Large intestine (tissue), 12 donors: Measurements from ENCODE around the gene CRYBG1. TPM values are rescaled to one million over a fixed set of nuclear protein-coding genes. Genes with fewer than 3 reads are reported as not detected.

Experiments
- DNase-seq, 2 donors: peaks; one replicate each; pipeline versions ENCODE4 v3.0.0 to v3.0.0-alpha.2; 2013
- H3K27ac ChIP-seq: one replicate; pipeline ENCODE4 v1.5.1; 2013; ENCODE audit warnings: low read length
- H3K27me3 ChIP-seq: 2 replicates; pipeline ENCODE4 v1.6.1; 2013; ENCODE audit warnings: low read length; ENCODE audit not compliant: control insufficient read depth, insufficient read depth
- H3K36me3 ChIP-seq: 2 replicates; pipeline ENCODE4 v1.6.1; 2013; ENCODE audit warnings: low read length; ENCODE audit not compliant: control insufficient read depth, insufficient read depth
- H3K4me1 ChIP-seq: one replicate; pipeline ENCODE4 v1.6.1; 2013; ENCODE audit warnings: low read length; ENCODE audit not compliant: control insufficient read depth, insufficient read depth
- H3K4me3 ChIP-seq: one replicate; pipeline ENCODE4 v1.5.1; 2013; ENCODE audit warnings: low read length
- H3K9me3 ChIP-seq: one replicate; pipeline ENCODE4 v1.6.1; 2013; ENCODE audit warnings: mild to moderate bottlenecking, low read depth, low read length, moderate library complexity; ENCODE audit not compliant: control insufficient read depth
- WGBS: methylation state at CpG from one replicate; pipeline ENCODE4 v1.1.5; 2013; ENCODE audit warnings: low lambda C conversion rate; ENCODE audit not compliant: insufficient coverage; 5-methylcytosine and 5-hydroxymethylcytosine counted together
- long read RNA-seq, 11 donors: transcript quantifications; one replicate each; lab custom pipeline, GENCODE V29; 2026
- polyA plus RNA-seq: library from polyadenylated mRNA; unstranded; fragments of 120-200 nt; gene quantifications from one replicate; pipeline ENCODE4 v1.2.1, GENCODE V29; 2013

Gene CRYBG1, protein sequence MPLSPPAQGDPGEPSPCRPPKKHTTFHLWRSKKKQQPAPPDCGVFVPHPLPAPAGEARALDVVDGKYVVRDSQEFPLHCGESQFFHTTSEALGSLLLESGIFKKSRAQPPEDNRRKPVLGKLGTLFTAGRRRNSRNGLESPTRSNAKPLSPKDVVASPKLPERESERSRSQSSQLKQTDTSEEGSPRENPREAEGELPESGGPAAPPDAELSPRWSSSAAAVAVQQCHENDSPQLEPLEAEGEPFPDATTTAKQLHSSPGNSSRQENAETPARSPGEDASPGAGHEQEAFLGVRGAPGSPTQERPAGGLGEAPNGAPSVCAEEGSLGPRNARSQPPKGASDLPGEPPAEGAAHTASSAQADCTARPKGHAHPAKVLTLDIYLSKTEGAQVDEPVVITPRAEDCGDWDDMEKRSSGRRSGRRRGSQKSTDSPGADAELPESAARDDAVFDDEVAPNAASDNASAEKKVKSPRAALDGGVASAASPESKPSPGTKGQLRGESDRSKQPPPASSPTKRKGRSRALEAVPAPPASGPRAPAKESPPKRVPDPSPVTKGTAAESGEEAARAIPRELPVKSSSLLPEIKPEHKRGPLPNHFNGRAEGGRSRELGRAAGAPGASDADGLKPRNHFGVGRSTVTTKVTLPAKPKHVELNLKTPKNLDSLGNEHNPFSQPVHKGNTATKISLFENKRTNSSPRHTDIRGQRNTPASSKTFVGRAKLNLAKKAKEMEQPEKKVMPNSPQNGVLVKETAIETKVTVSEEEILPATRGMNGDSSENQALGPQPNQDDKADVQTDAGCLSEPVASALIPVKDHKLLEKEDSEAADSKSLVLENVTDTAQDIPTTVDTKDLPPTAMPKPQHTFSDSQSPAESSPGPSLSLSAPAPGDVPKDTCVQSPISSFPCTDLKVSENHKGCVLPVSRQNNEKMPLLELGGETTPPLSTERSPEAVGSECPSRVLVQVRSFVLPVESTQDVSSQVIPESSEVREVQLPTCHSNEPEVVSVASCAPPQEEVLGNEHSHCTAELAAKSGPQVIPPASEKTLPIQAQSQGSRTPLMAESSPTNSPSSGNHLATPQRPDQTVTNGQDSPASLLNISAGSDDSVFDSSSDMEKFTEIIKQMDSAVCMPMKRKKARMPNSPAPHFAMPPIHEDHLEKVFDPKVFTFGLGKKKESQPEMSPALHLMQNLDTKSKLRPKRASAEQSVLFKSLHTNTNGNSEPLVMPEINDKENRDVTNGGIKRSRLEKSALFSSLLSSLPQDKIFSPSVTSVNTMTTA (N-terminal part only)
- 26.5 TPM for polyA plus RNA-seq
- long read RNA-seq, donor 1: 0 reads
- long read RNA-seq, donor 2, partial matches to known transcripts: 13 of 13 reads
- long read RNA-seq, donor 2, other reads (novel, unspliced or antisense): 0 of 13 reads
- long read RNA-seq, donor 3, full-length matches to known transcripts: 1 of 9 reads
- long read RNA-seq, donor 3, partial matches to known transcripts: 8 of 9 reads
- long read RNA-seq, donor 3, other reads (novel, unspliced or antisense): 0 of 9 reads
- long read RNA-seq, donor 4: 0 reads
- long read RNA-seq, donor 5, partial matches to known transcripts: 7 of 7 reads
- long read RNA-seq, donor 5, other reads (novel, unspliced or antisense): 0 of 7 reads
- long read RNA-seq, donor 6, partial matches to known transcripts: 26 of 26 reads
- long read RNA-seq, donor 6, other reads (novel, unspliced or antisense): 0 of 26 reads
- long read RNA-seq, donor 7: 0 reads
- long read RNA-seq, donor 8, partial matches to known transcripts: 43 of 43 reads
- long read RNA-seq, donor 8, other reads (novel, unspliced or antisense): 0 of 43 reads
- long read RNA-seq, donor 9, full-length matches to known transcripts: 1 of 1 reads
- long read RNA-seq, donor 9, partial matches to known transcripts: 0 of 1 reads
- long read RNA-seq, donor 9, other reads (novel, unspliced or antisense): 0 of 1 reads
- long read RNA-seq, donor 10, full-length matches to known transcripts: 2 of 11 reads
- long read RNA-seq, donor 10, partial matches to known transcripts: 0 of 11 reads
- long read RNA-seq, donor 10, other reads (novel, unspliced or antisense): 9 of 11 reads
- long read RNA-seq, donor 11, full-length matches to known transcripts: 1 of 1 reads
- long read RNA-seq, donor 11, partial matches to known transcripts: 0 of 1 reads
- long read RNA-seq, donor 11, other reads (novel, unspliced or antisense): 0 of 1 reads

DNA sequence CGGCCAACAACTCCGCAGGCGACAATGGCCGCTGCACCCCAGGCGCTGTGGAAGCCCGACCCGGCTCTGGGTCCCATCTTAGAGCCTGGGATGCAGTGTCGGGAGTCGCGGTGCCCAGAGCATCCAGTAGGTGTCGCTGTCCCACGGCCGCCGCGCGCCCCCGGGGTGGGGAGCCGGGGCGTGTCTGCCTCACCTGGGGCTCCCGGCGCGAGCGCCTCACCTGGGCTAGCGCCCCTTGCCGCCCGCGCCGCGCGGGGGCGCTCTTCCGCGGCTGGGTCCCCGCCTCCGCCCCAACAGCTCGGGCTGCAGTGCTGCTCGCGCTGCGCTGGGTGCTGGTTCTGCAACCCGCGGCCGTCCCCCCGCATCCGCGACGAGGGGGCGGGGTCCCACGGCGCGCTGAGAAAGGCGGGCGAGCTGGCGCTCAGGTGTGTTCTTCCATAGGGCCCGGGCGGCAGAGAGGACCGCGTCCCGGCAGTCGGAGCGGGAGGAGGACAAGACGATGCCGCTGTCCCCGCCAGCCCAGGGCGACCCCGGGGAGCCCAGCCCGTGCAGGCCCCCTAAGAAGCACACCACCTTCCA, at the start of gene CRYBG1:
Gene CRYBG1, plus strand, starts transcription at position 308 of the 579 bp plus-strand sequence. Its CDS starts 192 bp downstream, at position 500.
- H3K4me3 ChIP-seq: peak within 1 kb of the TSS; percentile 94
- peak; percentile 87 to 91 for DNase-seq
- peaks cover 3% of the 10 kb centered on the region for H3K9me3 ChIP-seq
- peak within 1 kb of the TSS; percentile 79 for H3K27ac ChIP-seq
- no peaks in the 10 kb centered on the region for H3K4me1 ChIP-seq
- WGBS: no CpG with 5 or more reads among the region's 66 CpGs
- H3K27me3 ChIP-seq: peaks cover 5% of the 10 kb centered on the region
- no peaks in the 10 kb centered on the region for H3K36me3 ChIP-seq

DNA sequence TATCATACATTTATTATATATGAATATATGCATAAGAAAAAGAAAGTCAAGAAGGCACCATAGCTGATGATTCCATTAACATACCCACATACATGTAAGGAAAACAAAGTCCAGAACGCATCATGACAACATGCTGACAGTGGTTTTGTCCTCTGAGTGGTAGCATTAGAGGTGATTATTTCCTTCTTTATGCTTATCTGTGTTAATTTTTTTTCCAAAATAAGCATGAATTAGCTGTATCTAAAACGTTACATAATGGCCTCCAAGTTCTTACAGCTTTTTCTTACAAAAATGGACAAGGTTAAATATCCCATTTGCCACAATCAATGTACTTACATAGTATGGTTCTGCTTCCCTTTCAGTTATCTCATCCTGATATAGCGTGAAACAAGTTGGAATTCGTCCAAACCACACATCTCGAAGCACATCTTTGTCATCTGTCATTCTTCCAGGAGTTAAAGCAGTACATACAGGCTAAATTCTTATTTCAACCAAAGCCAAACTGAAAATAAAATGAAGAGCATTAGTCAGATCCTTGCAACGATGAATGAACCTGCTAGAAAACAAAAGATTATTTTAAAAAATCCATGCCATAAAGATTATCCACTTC, 44.6 kb upstream of the CRYBG1 start:
- DNase-seq: no peak
- peaks cover 17% of the 10 kb centered on the region for H3K36me3 ChIP-seq
- no peak overlapping the region for H3K4me3 ChIP-seq
- no peaks in the 10 kb centered on the region for H3K27me3 ChIP-seq
- no peak overlapping the region for H3K27ac ChIP-seq
- no peaks in the 10 kb centered on the region for H3K4me1 ChIP-seq
- no peaks in the 10 kb centered on the region for H3K9me3 ChIP-seq
- 89% methylated on average over 3 of the region's 6 CpGs for WGBS

DNA sequence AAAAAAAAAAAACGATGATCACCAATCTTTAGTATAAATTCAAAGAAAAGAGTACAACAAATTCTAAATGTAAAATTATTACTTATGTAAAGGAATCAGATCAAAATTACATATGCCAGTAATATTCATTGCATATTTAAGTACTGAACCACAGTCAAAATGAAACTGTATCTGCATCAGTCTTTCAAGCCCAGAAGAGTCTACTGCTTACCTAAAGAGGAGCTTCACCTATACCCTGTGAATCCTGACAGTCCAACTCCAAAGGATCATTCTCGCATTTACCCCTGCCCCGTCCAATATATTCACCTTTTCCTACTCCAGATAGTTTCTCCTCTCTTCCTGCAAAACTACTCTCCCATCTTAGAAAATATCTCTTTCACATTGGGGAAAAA, 44.1 kb upstream of the CRYBG1 start:
- H3K9me3 ChIP-seq: no peaks in the 10 kb centered on the region
- 100% methylated on average over 2 of the region's 3 CpGs for WGBS
- H3K4me1 ChIP-seq: no peaks in the 10 kb centered on the region
- H3K36me3 ChIP-seq: peaks cover 14% of the 10 kb centered on the region
- H3K4me3 ChIP-seq: no peak overlapping the region
- H3K27me3 ChIP-seq: no peaks in the 10 kb centered on the region
- no peak overlapping the region for H3K27ac ChIP-seq
- DNase-seq: no peak

DNA sequence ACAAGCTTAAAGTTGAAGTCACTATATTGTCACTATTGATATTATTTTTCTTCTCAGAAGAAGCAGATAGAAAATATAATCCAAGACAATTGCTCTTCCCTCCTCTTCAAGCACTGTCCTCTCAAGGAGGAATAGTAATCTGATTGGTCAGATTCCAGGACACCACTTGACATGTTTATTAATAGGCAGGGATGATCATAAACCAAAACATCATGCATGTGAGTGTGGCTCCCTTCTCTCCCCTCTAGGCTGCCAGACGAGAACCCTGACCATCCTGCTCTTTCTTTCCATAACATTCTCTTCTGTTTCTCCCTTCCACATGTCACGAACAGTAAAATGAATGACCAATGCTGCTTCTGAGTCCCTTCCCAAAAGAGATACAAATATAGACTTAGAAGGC, 42.5 kb upstream of the CRYBG1 start:
- H3K4me1 ChIP-seq: no peaks in the 10 kb centered on the region
- H3K36me3 ChIP-seq: peaks cover 14% of the 10 kb centered on the region
- no peaks in the 10 kb centered on the region for H3K27me3 ChIP-seq
- no peaks in the 10 kb centered on the region for H3K9me3 ChIP-seq
- DNase-seq: no peak
- WGBS: 60% methylated on average over 1 of the region's 2 CpGs
- no peak overlapping the region for H3K4me3 ChIP-seq
- H3K27ac ChIP-seq: no peak overlapping the region

DNA sequence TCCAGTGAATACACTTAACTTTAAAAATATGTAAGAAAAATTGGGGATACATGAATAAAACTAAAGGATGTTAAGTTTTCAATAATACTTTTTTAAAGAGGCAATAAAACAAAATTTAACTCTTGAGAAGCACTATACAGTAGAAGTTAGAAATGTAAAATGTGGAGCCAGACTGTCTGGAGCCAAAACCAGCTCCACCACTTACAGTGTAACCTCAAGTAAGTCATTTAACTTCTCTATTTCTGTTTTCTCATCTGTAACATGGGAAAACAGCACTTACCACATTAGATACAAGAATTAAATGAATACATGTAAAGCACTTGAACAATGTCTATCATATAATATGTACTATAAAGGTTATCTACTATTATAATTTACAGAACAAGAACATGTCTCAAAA, 41.7 kb upstream of the CRYBG1 start:
- Histone ChIP-seq H3K36me3 (peaks cover 11% of the 10 kb centered on the region), H3K4me3 (no peak overlapping the region), H3K27ac (no peak overlapping the region), H3K27me3 (no peaks in the 10 kb centered on the region), H3K9me3 (no peaks in the 10 kb centered on the region), H3K4me1 (peaks cover 6% of the 10 kb centered on the region)
- no peak for DNase-seq

DNA sequence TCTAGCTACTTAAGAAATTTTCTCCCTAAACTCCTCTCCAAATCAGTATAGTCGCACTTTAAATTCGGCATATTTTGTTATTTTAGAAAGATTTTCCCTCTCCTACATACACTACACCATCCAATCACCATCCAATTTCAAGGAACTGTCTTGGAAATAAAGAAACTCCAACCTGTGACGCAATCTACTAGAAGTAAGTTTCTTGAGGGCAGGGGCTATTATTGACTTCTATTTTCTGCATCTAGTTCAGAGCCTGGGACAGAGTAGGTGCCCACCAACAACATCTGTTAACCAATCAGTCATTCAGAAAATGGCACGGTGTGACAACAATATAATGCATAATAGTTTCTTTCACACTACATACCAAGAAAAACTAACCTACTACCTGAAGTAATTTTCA, 38.6 kb upstream of the CRYBG1 start:
- Histone ChIP-seq H3K36me3 (no peaks in the 10 kb centered on the region), H3K9me3 (no peaks in the 10 kb centered on the region), H3K4me1 (peaks cover 14% of the 10 kb centered on the region), H3K27ac (no peak overlapping the region), H3K27me3 (no peaks in the 10 kb centered on the region), H3K4me3 (no peak overlapping the region)
- no peak for DNase-seq
- WGBS: no CpG with 5 or more reads among the region's 4 CpGs

DNA sequence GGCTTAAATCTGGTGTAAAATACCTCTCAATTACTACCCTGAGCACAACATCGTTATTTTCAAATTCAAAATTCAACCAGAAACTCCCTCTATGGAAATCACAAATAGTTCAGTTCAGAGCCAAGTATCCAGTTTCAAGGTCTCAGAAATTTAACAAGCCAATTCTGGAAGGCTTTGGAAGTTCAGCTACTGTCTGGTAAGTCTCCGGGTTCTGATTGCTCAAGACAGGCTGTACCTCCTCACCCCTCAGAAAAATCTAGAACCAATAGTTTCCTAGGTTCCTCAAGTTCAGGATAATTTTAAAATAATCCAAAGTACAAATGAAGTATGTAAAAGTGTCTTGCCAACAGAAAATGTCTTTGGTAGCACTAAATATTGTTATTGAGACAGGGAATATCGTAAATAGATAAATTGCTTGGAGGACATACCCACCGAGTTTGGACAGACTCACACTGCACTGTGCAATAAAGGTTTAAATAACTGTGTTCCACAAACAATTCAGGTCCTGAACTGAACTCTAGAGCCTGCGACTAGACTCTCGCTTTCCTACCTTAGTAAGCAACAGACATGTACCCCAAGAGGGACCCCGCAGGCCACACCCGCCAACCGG, 35.7 kb upstream of the CRYBG1 start:
- Histone ChIP-seq H3K9me3 (no peaks in the 10 kb centered on the region), H3K4me3 (peak overlapping the region; percentile 80), H3K36me3 (no peaks in the 10 kb centered on the region), H3K27ac (peak overlapping the region; percentile 94), H3K27me3 (peaks cover 5% of the 10 kb centered on the region), H3K4me1 (peaks cover 14% of the 10 kb centered on the region)
- WGBS: no CpG with 5 or more reads among the region's 9 CpGs
- no peak for DNase-seq

DNA sequence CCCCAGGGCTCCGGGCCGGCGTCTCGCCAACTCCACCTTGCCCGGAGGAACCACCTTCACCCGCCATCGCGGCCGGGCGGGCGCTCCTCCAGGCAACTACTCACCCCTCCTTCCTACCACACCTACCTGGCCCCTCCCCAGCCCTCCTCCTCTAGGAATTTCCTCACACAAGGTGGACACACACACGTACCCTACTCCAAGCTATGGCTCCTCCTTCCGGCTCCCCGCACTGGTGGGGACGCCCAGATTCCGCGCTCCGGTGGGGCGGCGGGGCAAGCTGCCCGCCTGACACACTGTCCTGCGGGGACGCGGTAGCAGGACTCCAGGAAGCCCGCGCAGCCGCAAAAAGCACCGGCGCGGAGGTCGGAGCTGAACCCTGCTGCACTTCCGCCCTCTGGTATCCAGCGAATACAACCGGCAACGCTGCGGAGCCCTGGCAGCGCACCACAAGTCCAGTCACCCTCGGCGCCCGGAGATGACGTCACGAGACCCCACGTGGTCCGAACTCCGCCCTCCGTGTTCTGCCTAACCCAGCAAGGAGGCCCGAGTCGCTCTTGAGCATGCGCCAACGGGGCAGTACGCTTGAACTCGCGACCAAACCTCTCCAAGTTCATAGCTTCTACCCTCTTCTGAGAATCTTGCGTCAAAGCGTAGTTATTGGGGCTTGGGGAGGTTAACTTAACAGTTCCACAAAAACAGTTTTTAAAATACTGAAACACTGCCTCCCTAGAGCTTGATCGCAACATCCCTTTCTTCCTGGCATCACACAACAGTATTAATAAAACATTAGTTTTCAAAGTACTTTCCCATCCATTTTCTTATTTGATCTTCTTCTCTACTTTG, 35.0 kb upstream of the CRYBG1 start, which contains the start of gene ATG5:
Gene ATG5, minus strand, starts transcription at position 425 of the 843 bp plus-strand sequence. CDS start 9,552 bp downstream, outside the sequence.
- Histone ChIP-seq H3K27me3 (peaks cover 7% of the 10 kb centered on the region), H3K4me1 (peaks cover 14% of the 10 kb centered on the region), H3K4me3 (peak within 1 kb of the TSS; percentile 80), H3K36me3 (no peaks in the 10 kb centered on the region), H3K9me3 (no peaks in the 10 kb centered on the region), H3K27ac (peak within 1 kb of the TSS; percentile 94)
- peak; percentile 99 to 100 for DNase-seq
- WGBS: 17% methylated on average over 1 of the region's 56 CpGs
